ENCODE measurements around the gene SLAMF9.

The SLAMF9 gene

GRCh38 chr1:159945483-159946241 is 8.4 kb downstream of the SLAMF9 start, which contains the start of gene IGSF9:
Gene IGSF9 (minus strand): TSS chr1:159945613. CDS start chr1:159943454, 2,159 bp downstream.
- peak; percentile 78 to 81 for DNase-seq

- DNase-seq, result no peak
These were observed 9.2 kb downstream of the SLAMF9 start for GRCh38 chr1:159944623-159945455.

GRCh38 chr1:159943908-159944622 is 10.0 kb downstream of the SLAMF9 start:
- DNase-seq, result no peak

GRCh38 chr1:159943278-159943640 is 10.8 kb downstream of the SLAMF9 start:
- DNase-seq, result no peak

- no peak for DNase-seq
These were observed 11.3 kb downstream of the SLAMF9 start for GRCh38 chr1:159942632-159943277.

- no peak for DNase-seq
These were observed 12.2 kb downstream of the SLAMF9 start for GRCh38 chr1:159941591-159942560.

- DNase-seq, result no peak
These were observed 12.9 kb downstream of the SLAMF9 start for GRCh38 chr1:159941141-159941540.

GRCh38 chr1:159940006-159940620 is 13.9 kb downstream of the SLAMF9 start:
- no peak for DNase-seq

- no peak for DNase-seq
These were observed 14.4 kb downstream of the SLAMF9 start for GRCh38 chr1:159939678-159940002.

- no peak for DNase-seq
These were observed 14.9 kb downstream of the SLAMF9 start for GRCh38 chr1:159938905-159939677.

GRCh38 chr1:159938211-159938852 is 15.7 kb downstream of the SLAMF9 start:
- DNase-seq, result no peak

GRCh38 chr1:159937054-159937750 is 16.8 kb downstream of the SLAMF9 start:
- no peak for DNase-seq

GRCh38 chr1:159936273-159936904 is 17.6 kb downstream of the SLAMF9 start:
- DNase-seq, result peak; percentile 93 to 96

- no peak for DNase-seq
These were observed 18.2 kb downstream of the SLAMF9 start for GRCh38 chr1:159935719-159936272.

- no peak for DNase-seq
These were observed 18.7 kb downstream of the SLAMF9 start for GRCh38 chr1:159935305-159935704.

GRCh38 chr1:159934136-159935039 is 19.6 kb downstream of the SLAMF9 start:
- DNase-seq, result no peak

GRCh38 chr1:159933347-159933746 is 20.7 kb downstream of the SLAMF9 start:
- no peak for DNase-seq
